Smooth muscle cell (in vitro differentiated cells): Measurements from ENCODE around the gene FAM3A. TPM values are rescaled to one million over a fixed set of nuclear protein-coding genes. Genes with fewer than 3 reads are reported as not detected.

Experiments used
- DNase-seq: peaks from one replicate; lab custom pipeline; 2025; ENCODE audit not compliant: unreplicated experiment; lab: John Stamatoyannopoulos, UW
- H2AFZ ChIP-seq: fragments of 200-600 bp; sonication (generic); 2 replicates; pipeline ENCODE4 v1.6.0; 2016; ENCODE audit warnings: antibody characterized with exemption, low read depth, mild to moderate bottlenecking
- H3F3A ChIP-seq: fragments of 200-600 bp; sonication (generic); 2 replicates; pipeline ENCODE4 v1.6.0; 2017; ENCODE audit warnings: antibody characterized with exemption, low read depth
- H3K27ac ChIP-seq: fragments of 200-600 bp; sonication (generic); 2 replicates; pipeline ENCODE4 v1.5.1; 2016; ENCODE audit warnings: low read depth, mild to moderate bottlenecking
- H3K27me3 ChIP-seq: fragments of 200-600 bp; sonication (generic); 2 replicates; pipeline ENCODE4 v1.6.1; 2016; ENCODE audit warnings: low read depth, mild to moderate bottlenecking
- H3K36me3 ChIP-seq: fragments of 200-600 bp; sonication (generic); 2 replicates; pipeline ENCODE4 v1.5.1; 2016; ENCODE audit warnings: low read depth
- H3K4me1 ChIP-seq: fragments of 200-600 bp; sonication (generic); 2 replicates; pipeline ENCODE4 v1.5.1; 2016; ENCODE audit warnings: low read depth
- H3K4me2 ChIP-seq: fragments of 200-600 bp; sonication (generic); 2 replicates; pipeline ENCODE4 v1.6.0; 2016; ENCODE audit warnings: mild to moderate bottlenecking
- H3K4me3 ChIP-seq: fragments of 200-600 bp; sonication (generic); 2 replicates; pipeline ENCODE4 v1.5.1; 2016; ENCODE audit warnings: mild to moderate bottlenecking
- H3K79me2 ChIP-seq: fragments of 200-600 bp; sonication (generic); 2 replicates; pipeline ENCODE4 v1.6.0; 2016; ENCODE audit warnings: low read depth, mild to moderate bottlenecking
- H3K9ac ChIP-seq: fragments of 200-600 bp; sonication (generic); 2 replicates; pipeline ENCODE4 v1.6.0; 2016; ENCODE audit warnings: low read depth
- H3K9me3 ChIP-seq: fragments of 200-600 bp; sonication (generic); replicated peaks from 2 replicates; pipeline ENCODE4 v1.5.1; 2016; ENCODE audit warnings: low read depth
- H4K20me1 ChIP-seq: fragments of 200-600 bp; sonication (generic); 2 replicates; pipeline ENCODE4 v1.6.0; 2016; ENCODE audit warnings: low read depth
- CTCF ChIP-seq: fragments of 200-600 bp; sonication (generic); IDR thresholded peaks from 2 replicates; pipeline ENCODE4 v1.5.1; 2017; ENCODE audit warnings: borderline replicate concordance, mild to moderate bottlenecking, antibody characterized with exemption; ENCODE audit not compliant: insufficient read depth, poor library complexity, severe bottlenecking
- WGBS: methylation state at CpG from one replicate; pipeline ENCODE4 v1.1.7; 2016; ENCODE audit warnings: low lambda C conversion rate; 5-methylcytosine and 5-hydroxymethylcytosine counted together
- polyA plus RNA-seq: library from polyadenylated mRNA; unstranded; fragments of >200 nt; fragmentation: Nextera tagmentation; extraction: Ambion mirVana; gene quantifications from 2 replicates; pipeline ENCODE4 v1.2.1, GENCODE V29; 2016
- total RNA-seq: library from RNA; depleted of rRNA; stranded (reverse); fragments of >200 nt; gene quantifications from 2 replicates; pipeline ENCODE4 v1.2.3, GENCODE V29; 2014

Gene FAM3A
- total and polyA plus RNA-seq, 2 experiments from 2014 or later, result 13.6 to 49.1 TPM

GRCh38 chrX:154477891-154478477 is 38.0 kb downstream of the FAM3A start:
- 74% methylated on average over 24 of the region's 24 CpGs for WGBS
- peak overlapping the region; percentile 55 for H3K4me3 ChIP-seq
- no peaks in the 10 kb centered on the region for H3K27me3 ChIP-seq
- DNase-seq, result no peak
- H2AFZ ChIP-seq, result no peak overlapping the region
- no peaks in the 10 kb centered on the region for H4K20me1 ChIP-seq
- H3K4me2 ChIP-seq, result peak overlapping the region; percentile 84
- H3K9me3 ChIP-seq, result no peaks in the 10 kb centered on the region
- H3F3A ChIP-seq, result no peaks in the 10 kb centered on the region
- no peaks in the 10 kb centered on the region for H3K36me3 ChIP-seq
- no peaks in the 10 kb centered on the region for H3K4me1 ChIP-seq
- TF ChIP-seq CTCF, result no peak
- H3K9ac ChIP-seq, result no peak overlapping the region
- H3K79me2 ChIP-seq, result no peaks in the 10 kb centered on the region
- H3K27ac ChIP-seq, result peak overlapping the region; percentile 49

DNA sequence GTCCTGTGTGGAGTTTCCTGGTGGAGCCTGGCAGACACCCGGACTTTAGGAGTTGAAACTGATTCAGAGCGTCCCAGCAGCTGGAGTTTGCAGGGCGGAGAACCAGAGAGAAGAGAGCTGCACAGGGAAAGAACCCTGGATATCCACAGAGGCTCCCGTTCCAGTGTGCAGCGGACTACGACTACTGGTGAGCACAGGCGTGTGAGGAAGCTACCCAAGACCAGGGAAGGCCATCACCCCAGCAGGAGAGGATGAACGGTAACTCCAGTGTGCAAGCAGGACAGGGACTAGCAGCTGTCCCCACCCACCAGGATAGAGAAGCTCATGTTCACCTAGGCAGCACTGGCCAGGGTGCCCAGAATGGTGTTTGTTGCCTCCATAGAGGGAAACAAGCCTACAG is 39.2 kb downstream of the FAM3A start:
- Histone ChIP-seq H2AFZ (no peak overlapping the region), H3F3A (no peaks in the 10 kb centered on the region), H3K79me2 (no peaks in the 10 kb centered on the region), H3K27ac (no peak overlapping the region), H3K9ac (no peak overlapping the region), H3K9me3 (no peaks in the 10 kb centered on the region), H3K27me3 (no peaks in the 10 kb centered on the region), H3K4me1 (no peaks in the 10 kb centered on the region), H3K4me3 (no peak overlapping the region), H3K4me2 (no peak overlapping the region), H3K36me3 (no peaks in the 10 kb centered on the region), H4K20me1 (no peaks in the 10 kb centered on the region)
- TF ChIP-seq CTCF, result no peak
- DNase-seq, result no peak
- 83% methylated on average over 8 of the region's 8 CpGs for WGBS

DNA sequence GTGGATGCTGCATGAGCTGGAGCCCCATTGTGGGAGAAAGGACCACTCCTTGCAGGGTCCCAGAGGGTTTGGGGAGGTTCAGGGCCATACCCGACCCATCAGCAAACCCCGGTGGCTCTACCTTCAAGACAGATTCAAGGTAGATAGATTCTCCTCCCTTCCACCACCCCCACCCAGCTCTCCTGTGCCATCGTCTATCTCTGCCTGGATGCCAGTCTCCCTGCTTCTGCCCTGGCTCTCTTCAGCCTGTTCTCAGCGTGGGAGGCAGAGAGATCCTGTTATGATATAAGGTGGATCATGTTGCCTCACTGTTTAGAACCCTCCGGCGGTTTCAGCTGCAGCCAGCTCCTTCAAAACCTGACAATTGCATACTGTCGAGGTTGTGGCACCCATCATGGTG is 42.3 kb downstream of the FAM3A start:
- no peak for TF ChIP-seq CTCF
- no peaks in the 10 kb centered on the region for H3K36me3 ChIP-seq
- WGBS, result 80% methylated on average over 7 of the region's 7 CpGs

More for the DNA sequence above, 42.3 kb downstream of the FAM3A start:
- H3K27ac ChIP-seq, result no peak overlapping the region
- H3K4me3 ChIP-seq, result no peak overlapping the region
- no peaks in the 10 kb centered on the region for H3F3A ChIP-seq
- H3K27me3 ChIP-seq, result no peaks in the 10 kb centered on the region
- no peak overlapping the region for H3K4me2 ChIP-seq
- no peaks in the 10 kb centered on the region for H3K79me2 ChIP-seq
- H3K9ac ChIP-seq, result no peak overlapping the region
- peaks cover 17% of the 10 kb centered on the region for H4K20me1 ChIP-seq
- H2AFZ ChIP-seq, result no peak overlapping the region
- DNase-seq, result no peak
- H3K4me1 ChIP-seq, result no peaks in the 10 kb centered on the region
- no peaks in the 10 kb centered on the region for H3K9me3 ChIP-seq
